G401.6 (cell line): ENCODE data around the gene ADGB.

Experiments
- FAIRE-seq: peaks from 2 replicates; lab custom pipeline; 2012; peaks lifted over from hg19 to GRCh38; lab: Jason Lieb, UNC

Gene ADGB

DNA sequence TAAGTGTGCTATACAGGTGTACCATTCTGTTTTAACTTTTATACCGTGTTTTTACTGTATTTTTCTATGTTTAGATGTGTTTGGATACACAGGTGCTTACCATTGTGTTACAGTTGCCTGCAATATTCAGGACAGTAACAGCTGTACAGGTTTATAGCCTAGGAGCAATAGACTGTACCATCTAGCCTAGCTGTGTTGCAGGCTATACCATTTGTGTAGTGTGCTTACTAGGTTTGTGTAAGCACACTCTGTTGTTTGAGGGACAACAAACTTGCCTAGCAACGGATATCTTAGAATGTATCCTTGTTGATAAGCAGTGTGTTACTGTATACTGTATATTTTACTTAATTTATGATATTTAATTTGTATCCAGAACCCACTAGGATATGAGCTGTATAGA is 35.2 kb downstream of the ADGB start:
- FAIRE-seq, result no peak

DNA sequence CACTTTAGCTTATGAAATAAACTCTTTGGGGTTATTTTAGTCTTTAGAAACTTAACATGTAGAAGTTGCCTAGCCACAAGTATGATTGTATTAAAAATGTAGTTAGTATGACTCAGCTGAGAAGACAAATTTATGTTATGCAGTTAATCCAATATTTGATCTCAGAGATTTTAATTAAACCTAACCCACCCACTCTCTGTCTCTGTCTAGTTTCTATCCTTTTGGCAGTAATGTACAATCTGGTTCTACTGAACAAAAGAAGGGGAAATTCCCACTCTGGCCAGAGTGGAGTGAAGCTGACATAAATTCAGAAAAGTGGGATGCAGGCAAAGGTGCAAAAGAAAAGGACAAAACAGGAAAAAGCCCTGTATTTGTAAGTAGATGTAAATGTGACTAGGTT is 36.4 kb downstream of the ADGB start:
- no peak for FAIRE-seq

DNA sequence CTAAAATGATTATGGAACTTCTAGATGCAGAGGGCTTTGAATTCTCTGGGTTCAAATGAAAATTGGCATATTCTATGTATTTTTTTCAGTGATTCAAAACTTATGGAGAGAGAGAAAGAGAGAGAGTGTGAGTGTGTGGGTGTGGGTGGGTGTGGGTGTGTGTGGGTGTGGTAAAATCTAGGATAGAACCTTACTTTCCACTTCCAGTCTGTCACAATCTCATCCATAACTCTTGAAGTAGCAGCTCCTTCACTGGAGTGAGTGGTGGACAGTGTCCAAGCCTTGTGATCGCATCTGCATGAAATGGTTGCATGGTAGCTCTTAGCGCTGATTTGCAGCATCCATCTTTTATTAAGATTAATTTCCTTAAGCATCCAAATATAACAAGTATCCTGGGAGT is 37.7 kb downstream of the ADGB start:
- FAIRE-seq, result no peak

GRCh38 chr6:146642921-146643320 is 44.1 kb downstream of the ADGB start:
- no peak for FAIRE-seq

- no peak for FAIRE-seq
These were observed 52.2 kb downstream of the ADGB start for GRCh38 chr6:146650799-146651481.

DNA sequence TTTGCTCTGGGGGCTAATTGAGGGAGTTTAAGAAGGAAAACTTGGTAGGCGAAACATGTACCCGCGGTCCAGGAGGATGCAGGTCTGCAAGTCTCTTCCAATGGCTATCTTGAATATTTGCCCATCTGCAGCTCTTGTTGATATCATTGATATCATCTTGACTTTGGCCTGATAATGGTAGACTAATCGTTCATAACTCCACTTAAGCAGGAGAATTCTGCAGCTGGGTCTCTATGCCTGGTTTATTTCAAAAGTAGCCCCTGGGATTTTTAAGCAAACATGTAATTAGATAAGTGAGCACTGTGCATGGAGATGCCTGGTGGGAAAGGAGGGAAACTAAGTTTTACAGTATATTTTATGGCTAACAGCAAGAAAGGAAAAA is 52.7 kb downstream of the ADGB start:
- no peak for FAIRE-seq

DNA sequence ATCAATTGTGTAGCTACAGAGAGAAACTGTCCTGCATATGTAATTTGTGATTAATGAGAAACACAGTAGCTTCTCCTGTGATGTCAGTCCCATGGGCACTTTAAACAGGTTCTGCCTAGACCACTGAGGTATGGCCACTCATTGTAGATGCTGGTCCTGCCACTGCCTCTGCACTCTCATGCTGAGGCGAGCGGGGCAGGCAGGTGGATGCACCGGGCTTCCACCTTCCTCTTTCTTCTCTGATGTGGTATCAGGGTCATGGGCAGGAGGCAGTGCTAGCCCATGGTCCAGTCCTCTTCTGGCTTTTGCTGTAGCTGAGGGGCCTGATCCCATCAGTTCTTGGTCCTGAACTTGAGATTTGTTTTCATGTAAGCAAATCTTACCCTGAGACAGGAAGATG is 58.7 kb downstream of the ADGB start:
- FAIRE-seq, result no peak

- FAIRE-seq, result no peak
These were observed 66.1 kb downstream of the ADGB start for GRCh38 chr6:146664871-146665360.

- no peak for FAIRE-seq
These were observed 68.1 kb downstream of the ADGB start for GRCh38 chr6:146666909-146667308.

DNA sequence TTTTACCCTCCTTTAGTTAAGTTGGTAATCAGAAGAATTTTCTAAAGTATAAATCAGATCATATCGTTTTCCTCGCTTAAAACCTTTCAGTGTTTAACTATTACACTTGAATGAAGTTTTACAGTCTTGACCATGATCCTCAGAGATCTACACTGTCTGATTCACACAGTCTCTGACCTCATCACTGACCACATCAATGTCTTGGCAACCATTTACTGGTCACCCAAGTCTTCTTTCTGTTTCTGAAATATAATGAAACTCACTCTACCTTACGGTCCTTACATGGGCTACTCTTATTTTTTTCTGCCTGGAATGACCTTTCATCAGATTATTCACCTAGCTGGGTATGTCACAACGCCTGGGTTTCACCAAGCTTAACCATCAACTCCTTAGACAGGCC is 71.4 kb downstream of the ADGB start:
- FAIRE-seq, result no peak

GRCh38 chr6:146673069-146673468 is 74.3 kb downstream of the ADGB start:
- no peak for FAIRE-seq

DNA sequence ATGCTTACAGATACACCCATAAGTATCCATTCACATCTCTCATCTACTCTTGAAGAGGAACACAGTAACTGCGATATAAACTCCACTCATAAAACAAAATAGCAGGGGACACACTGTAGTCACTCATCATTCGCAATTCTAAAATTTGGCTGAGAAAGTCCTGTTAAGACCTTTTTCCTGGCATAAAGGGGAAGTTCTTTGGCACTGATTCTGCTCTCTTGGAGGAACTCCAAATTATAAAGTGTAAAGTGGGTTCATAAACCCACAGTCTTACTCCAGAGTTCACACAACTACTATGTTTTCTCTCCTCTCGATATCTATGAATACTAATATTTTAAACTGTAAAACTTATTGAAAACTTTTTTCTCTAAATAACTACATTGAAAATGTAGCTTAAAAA is 80.6 kb downstream of the ADGB start:
- no peak for FAIRE-seq

DNA sequence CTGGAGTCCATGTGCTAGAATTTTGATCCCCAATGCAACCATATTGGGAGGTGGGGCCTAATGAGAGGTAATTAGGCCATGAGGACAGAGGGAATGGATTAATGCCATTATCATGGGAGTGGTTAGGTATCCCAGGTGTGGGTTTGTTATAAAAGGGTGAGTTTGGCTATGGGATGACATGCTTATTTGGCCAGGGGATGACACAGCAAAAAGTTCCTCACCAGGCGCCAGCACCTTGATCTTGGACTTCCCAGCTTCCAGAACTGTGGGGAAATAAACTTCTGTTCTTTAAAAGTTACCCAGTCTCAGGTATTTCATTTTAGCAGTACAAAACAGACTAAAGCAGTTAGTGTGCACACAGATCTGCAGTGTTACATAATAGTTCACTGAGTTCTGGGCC is 84.1 kb downstream of the ADGB start:
- no peak for FAIRE-seq

DNA sequence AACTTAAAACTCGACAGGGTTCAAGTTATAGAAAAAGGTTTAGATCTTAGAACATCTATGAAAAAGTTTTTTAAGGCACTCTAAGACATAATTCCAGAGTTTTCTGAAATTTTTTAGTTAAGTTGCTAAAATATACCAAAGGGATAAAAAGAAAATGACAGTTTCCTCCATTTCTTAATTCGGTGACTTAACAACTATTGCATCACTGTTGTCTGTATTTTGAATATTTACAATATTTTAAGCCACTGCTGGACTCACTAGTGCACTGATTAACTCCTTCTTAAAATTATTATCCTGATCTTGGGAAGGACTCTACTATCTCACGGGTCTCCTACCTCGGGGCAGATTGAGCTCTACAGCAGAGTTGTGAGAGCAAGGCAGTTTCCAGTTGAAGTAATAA is 91.0 kb downstream of the ADGB start:
- FAIRE-seq, result no peak

DNA sequence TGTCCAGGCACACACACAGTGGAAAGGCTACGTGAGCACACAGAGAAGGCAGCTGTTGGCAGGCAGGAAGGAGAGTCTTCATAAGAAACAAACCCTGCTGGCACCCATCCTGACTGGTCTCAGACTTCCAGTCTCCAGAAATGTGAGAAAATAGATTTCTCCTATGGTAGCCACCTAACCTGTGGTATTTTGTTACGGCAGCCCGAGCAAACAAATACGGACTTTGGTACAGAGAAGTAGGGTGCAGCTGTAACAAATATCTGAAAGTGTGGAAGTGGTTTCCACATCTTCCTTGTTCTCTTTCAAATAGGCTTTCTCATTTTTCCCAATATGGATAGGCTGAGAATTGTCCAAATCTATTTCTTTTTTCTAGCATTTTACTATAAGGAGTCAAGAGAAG is 94.6 kb downstream of the ADGB start:
- no peak for FAIRE-seq

DNA sequence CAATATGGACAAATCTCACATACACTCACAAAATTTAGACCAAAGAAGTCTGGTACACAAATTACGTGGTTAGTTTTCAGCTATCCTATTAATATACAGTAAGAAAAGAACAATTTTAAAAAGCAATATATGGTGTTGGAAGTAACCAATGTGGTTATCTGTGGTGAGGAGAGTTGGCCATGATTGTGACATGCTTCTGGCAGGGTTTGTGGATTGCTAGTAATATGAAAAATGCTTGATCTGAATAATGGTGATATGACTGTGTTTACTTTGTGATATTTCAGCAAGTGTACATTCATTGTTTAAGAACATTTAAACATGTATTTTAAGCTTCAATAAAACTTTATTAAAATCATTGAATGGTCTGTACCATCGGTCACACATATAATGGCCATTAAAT is 99.1 kb downstream of the ADGB start:
- no peak for FAIRE-seq

GRCh38 chr6:146700078-146700686 is 101.4 kb downstream of the ADGB start:
- FAIRE-seq, result peak; percentile 96

DNA sequence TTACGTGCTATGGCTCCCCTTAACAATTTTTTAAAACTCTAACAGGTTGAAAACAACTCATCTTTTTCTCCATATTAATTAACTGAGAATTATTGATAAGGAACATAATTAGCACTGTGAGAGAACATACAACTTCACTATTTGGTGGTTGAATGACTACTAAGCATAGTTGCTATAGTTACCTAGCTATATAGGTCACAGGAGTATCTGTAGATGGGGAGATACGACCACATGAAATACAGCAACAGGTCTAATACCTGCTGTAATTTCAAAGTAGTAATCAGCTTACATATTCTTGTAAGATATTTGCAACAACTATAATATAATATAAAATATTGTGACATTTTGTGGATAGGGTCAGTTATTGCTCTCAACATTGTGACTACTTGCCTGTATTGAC is 102.9 kb downstream of the ADGB start:
- no peak for FAIRE-seq

DNA sequence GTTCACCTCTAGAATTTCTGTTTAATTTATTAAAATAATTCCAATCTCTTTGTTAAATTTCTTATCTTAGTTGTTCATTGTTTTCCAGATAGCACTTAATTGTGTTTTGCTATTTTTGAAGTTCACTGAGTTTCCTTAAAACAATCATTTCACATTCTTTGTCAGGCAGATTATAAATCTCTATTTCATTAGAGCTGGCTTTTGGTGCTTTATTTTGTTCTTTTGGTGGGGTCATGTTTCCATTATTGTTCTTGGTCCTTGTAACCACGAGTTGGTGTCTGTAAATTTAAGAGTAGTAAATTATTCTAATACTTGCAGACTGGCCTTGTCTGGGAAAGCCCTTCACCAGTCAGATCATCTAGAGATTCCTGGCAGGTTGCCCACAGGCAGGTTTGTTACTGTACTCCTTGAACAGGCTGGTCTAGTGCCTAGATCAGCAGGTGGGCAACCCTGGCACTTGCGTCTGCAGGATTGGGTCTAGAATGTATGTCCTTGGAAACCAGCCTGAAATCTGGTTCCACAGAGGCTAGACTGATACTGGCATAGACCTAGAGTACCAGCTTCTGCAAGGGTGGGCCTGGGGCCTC is 110.4 kb downstream of the ADGB start:
- FAIRE-seq, result no peak

DNA sequence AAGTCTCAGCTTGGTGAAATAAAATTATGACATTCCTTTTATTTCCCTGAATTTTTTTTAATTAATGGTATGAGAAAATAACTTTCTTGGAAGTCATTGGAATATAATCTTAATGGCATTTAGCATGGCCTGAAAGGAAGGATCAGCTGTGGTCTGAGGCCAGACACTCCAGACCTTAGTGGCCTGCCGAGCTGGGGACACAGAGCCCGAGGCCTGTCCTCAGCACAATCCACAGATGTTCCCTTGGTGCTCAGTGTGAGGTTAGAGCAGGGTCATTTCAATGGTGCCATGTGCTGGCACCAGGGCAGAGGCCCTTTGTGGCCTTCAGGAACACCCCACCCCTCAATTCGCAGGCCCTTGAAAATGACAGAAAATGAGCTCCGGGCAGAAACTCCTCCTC is 120.6 kb downstream of the ADGB start:
- no peak for FAIRE-seq

DNA sequence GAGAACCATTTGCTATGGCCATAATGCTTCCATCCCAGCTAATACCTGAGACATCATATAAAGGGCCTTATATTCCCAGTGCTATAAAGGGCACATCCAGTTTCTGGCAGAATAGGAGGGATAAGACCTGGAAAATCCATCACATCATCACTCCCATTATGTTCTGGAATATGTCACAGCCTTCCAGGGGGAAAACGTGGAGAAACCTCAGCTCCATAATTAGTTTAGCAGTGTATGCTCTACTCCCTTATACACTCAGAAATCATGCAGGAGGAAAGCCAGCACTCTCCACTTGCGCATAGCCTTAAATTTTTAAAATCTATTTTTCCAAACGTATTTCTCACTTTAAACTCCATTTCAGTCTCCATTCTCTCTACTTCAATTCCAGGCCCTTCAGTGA is 140.9 kb downstream of the ADGB start:
- FAIRE-seq, result no peak

DNA sequence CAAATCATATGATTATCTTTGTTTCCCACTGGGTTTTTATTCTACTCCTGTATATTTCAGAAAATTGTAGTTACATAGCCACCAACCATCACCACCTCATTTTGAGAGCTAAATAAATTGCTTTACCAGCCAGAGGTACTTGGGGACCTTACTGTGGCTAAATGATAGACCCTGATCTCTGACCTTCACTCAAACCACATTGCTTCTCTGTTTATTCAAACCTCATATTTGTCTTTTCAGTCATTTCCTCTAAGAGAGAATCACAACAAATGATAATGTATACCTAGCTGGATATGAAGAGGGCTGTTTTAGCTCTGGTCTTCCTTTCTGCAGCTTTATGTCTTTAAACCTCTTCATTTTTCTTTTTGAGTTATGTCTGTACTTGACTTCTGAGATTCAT is 142.8 kb downstream of the ADGB start:
- FAIRE-seq, result no peak

GRCh38 chr6:146753306-146753705 is 154.5 kb downstream of the ADGB start:
- peak; percentile 59 for FAIRE-seq

GRCh38 chr6:146767632-146768031 is 168.9 kb downstream of the ADGB start:
- no peak for FAIRE-seq
